ENCODE data around the gene IQCB1. TPM values are rescaled to one million over a fixed set of nuclear protein-coding genes. Genes with fewer than 3 reads are reported as not detected.

Gene IQCB1
- total and polyA plus RNA-seq, 2 of the 8 experiments (the other 6 are each of a cell fraction or from before 2014, with no cell fraction given): 21.7 to 31.2 TPM

GRCh38 chr3:121759541-121760202 lies 75.2 kb downstream of the IQCB1 start (continued):
- TF ChIP-seq CHD7 (IDR thresholded peaks at IDR 0.05; ENCODE audit: insufficient replicate concordance, low read length) (no peak), ASH2L (IDR thresholded peaks at IDR 0.05; ENCODE audit: low read length) (no peak), RAD21 (IDR thresholded peaks at IDR 0.05 in 1 of 2, conservative IDR thresholded peaks at IDR 0.05 in 1 of 2; ENCODE audit: low read depth in 2 of 2, low read length in 2 of 2) (no peak), SIRT6 (IDR thresholded peaks at IDR 0.05; ENCODE audit: low read length) (no peak), HDAC2 (IDR thresholded peaks at IDR 0.05; ENCODE audit: borderline replicate concordance in 1 of 2, low read depth in 2 of 2, low read length in 2 of 2) (no peak), RNF2 (IDR thresholded peaks at IDR 0.05; ENCODE audit: borderline replicate concordance, low read depth, low read length, missing control alignments, poor library complexity, severe bottlenecking) (no peak)
